ENCODE results near the gene CDA.

- TF ChIP-seq CTCF (IDR thresholded peaks at IDR 0.05) = no peak
- no peak for TF ChIP-seq EP300 (IDR thresholded peaks at IDR 0.05)
- no peak for TF ChIP-seq POLR2A (IDR thresholded peaks at IDR 0.05)
These were observed 27.9 kb upstream of the CDA start for GRCh38 chr1:20560966-20561365.
